ENCODE measurements around the gene CGGBP1.

GRCh38 chr3:88040529-88040928 is 18.3 kb downstream of the CGGBP1 start:
- no peak for TF ChIP-seq CTCF (IDR thresholded peaks at IDR 0.05)
- no peak for TF ChIP-seq EZH2 (IDR thresholded peaks at IDR 0.05)

All from neural progenitor cell (in vitro differentiated cells).